ENCODE measurements around the gene COQ8B. TPM values are rescaled to one million over a fixed set of nuclear protein-coding genes. Genes with fewer than 3 reads are reported as not detected.
A peak's percentile ranks its signal among the peaks of the same experiment; 100 is the strongest.

Gene COQ8B
- total RNA-seq, 4 donors from 2014 or later: 31.2 to 53.8 (median 39.3) TPM

DNA sequence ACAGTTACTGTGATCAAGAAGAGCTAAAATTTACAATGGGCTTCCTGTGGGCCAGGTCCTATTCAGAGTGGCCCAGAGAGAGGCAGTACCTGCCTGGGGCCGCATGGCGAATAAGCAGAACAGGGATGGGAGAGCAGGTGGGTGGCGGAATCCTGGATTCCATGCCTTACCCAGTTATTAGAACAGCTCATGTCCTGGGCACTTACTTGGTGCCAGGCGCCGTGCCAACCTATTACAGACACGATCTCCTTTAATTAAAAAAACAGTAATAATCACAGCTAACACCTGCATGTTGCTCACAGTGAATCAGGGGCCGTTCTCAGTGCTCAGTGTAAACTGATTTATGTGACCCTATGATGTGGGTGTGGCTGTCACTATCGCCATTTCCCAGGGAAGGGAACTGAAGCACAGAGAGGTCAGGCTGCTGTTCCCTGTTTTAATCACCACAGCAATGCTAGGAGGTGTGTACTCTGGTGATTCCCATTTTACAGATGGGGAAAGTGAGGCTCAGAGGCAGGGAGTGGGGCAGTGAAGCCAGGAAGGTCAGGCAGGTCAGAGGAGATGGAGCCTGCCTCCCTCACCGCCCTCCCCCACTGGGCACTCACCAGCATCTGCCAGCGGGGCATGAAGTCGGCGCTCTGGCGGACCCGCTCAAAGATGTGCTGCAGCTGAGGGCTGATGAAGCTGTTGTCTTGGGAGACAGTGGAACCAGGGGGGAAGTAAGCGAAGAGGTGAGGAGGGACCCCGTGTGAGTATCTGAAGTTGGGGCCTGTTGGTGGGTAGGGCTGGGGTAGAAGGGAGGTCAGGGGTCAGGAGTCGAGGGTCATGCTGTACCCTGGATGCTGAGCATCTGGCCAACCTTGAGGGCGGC lies 12.0 kb downstream of the COQ8B start:
- Histone ChIP-seq H3K36me3 (peaks cover 85% of the 10 kb centered on the region), H3K4me1 (no peaks in the 10 kb centered on the region), H3K27me3 (no peaks in the 10 kb centered on the region), H3K4me3 (no peak overlapping the region), H3K9me3 (no peaks in the 10 kb centered on the region), H3K27ac (no peak overlapping the region)
- no peak for DNase-seq (ENCODE audit: low spot score in 2 of 2)
- WGBS: 92% methylated on average over 18 of the region's 18 CpGs
- TF ChIP-seq EP300 (IDR thresholded peaks at IDR 0.05) (no peak), CTCF (IDR thresholded peaks at IDR 0.05) (no peak), POLR2A (IDR thresholded peaks at IDR 0.05) (no peak), POLR2AphosphoS5 (IDR thresholded peaks at IDR 0.05) (no peak)

- 94% methylated on average over 22 of the region's 24 CpGs for WGBS
- H3K4me1 ChIP-seq: no peaks in the 10 kb centered on the region
- DNase-seq (ENCODE audit: low spot score in 2 of 2): no peak
- TF ChIP-seq EP300 (IDR thresholded peaks at IDR 0.05) (no peak), POLR2AphosphoS5 (IDR thresholded peaks at IDR 0.05) (no peak)
- H3K36me3 ChIP-seq: peaks cover 77% of the 10 kb centered on the region
- H3K9me3 ChIP-seq: no peaks in the 10 kb centered on the region
- H3K27me3 ChIP-seq: no peaks in the 10 kb centered on the region
- no peak overlapping the region for H3K27ac ChIP-seq
- H3K4me3 ChIP-seq: no peak overlapping the region
These were observed 13.5 kb downstream of the COQ8B start for GRCh38 chr19:40703029-40703755.

DNA sequence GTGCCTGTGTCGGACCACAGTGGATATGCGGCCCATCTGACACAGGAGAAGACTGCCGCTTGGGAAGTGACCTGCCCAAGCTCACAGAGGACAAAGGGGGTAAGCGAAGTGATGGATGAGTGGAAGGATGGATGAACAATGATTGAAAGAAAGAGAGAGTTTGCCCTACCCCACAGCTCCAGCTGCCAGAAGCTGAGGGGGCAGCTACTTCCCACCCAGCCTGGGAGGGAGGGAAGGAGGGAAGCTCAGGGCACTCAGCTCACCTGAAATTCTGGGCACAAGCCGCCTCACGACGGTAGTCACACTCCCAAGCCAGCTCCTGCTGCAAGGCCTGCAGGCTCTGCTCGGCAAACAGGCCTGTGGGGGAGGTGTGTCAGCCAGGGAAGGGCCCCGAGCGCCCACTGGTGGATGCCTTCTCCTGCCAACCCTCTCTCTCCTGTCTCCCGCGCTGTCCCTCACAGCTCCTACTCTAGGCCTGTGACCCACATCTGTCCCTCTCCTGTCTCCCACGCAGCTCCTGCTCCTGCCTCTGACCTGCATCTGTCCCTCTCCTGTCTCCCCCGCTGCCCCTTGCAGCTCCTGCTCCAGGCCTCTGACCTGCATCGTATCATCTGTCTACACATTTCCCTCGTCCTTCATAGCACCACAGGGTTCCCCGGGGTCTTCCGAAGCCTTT lies 14.2 kb downstream of the COQ8B start:
- Histone ChIP-seq H3K36me3 (peaks cover 70% of the 10 kb centered on the region), H3K27me3 (no peaks in the 10 kb centered on the region), H3K4me1 (no peaks in the 10 kb centered on the region), H3K27ac (no peak overlapping the region), H3K9me3 (no peaks in the 10 kb centered on the region), H3K4me3 (no peak overlapping the region)
- 72% methylated on average over 17 of the region's 18 CpGs for WGBS
- no peak for DNase-seq (ENCODE audit: low spot score in 2 of 2)
- TF ChIP-seq EP300 (IDR thresholded peaks at IDR 0.05) (no peak), CTCF (IDR thresholded peaks at IDR 0.05) (peak in 1 of 2 donors; percentile 19)

- no peaks in the 10 kb centered on the region for H3K27me3 ChIP-seq
- no peaks in the 10 kb centered on the region for H3K4me1 ChIP-seq
- WGBS: 96% methylated on average over 6 of the region's 6 CpGs
- H3K4me3 ChIP-seq: no peak overlapping the region
- no peak for DNase-seq (ENCODE audit: low spot score in 2 of 2)
- no peaks in the 10 kb centered on the region for H3K9me3 ChIP-seq
- H3K27ac ChIP-seq: no peak overlapping the region
- TF ChIP-seq EP300 (IDR thresholded peaks at IDR 0.05) (no peak), POLR2A (IDR thresholded peaks at IDR 0.05) (no peak)
- peaks cover 67% of the 10 kb centered on the region for H3K36me3 ChIP-seq
These were observed 14.9 kb downstream of the COQ8B start for GRCh38 chr19:40701758-40702157.

DNA sequence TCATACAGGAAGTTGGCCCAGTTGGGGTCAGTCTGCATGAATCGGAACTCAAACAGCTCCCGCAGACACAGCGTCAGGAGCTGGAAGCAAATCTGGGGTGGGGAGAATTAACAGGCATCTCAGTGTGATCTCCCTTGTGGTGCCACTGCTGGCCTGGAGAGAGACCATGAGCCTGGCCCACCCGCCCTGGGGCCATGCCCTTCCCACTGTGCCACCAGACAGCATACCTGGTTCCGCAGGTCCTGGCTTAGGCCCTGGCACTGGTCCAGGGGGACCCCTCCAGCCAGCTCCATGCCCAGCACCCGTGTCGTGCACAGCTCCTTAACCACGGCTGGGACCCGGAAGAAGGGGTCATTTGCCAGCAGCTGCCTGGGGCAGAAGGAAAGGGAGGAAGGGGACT lies 16.6 kb downstream of the COQ8B start:
- WGBS: 92% methylated on average over 6 of the region's 9 CpGs

More for the DNA sequence above, 16.6 kb downstream of the COQ8B start:
- Histone ChIP-seq H3K9me3 (no peaks in the 10 kb centered on the region), H3K27ac (no peak overlapping the region), H3K4me3 (no peak overlapping the region), H3K27me3 (no peaks in the 10 kb centered on the region), H3K4me1 (no peaks in the 10 kb centered on the region), H3K36me3 (peaks cover 66% of the 10 kb centered on the region)
- no peak for DNase-seq (ENCODE audit: low spot score in 2 of 2)
- TF ChIP-seq POLR2A (IDR thresholded peaks at IDR 0.05): no peak
- TF ChIP-seq EP300 (IDR thresholded peaks at IDR 0.05): no peak
- TF ChIP-seq CTCF (IDR thresholded peaks at IDR 0.05): no peak
- TF ChIP-seq POLR2AphosphoS5 (IDR thresholded peaks at IDR 0.05): no peak

Measured in suprapubic skin (tissue), 4 donors.